Measurements from ENCODE around the gene ASB8.
"Not testable (repeated sequence)": the region's sequence is repeated elsewhere in the genome, so short reads cannot be mapped to it uniquely, and the experiment has no call there.

Gene ASB8

GRCh38 chr12:48135027-48135426 lies 22.3 kb downstream of the ASB8 start:
- no peak for DNase-seq

- no peak for DNase-seq
Measured at GRCh38 chr12:48132826-48133225, 24.5 kb downstream of the ASB8 start.

GRCh38 chr12:48131517-48131916 lies 25.8 kb downstream of the ASB8 start:
- no peak for DNase-seq

GRCh38 chr12:48129376-48129775 lies 27.9 kb downstream of the ASB8 start:
- DNase-seq: no peak

GRCh38 chr12:48128800-48129199 lies 28.5 kb downstream of the ASB8 start:
- no peak for DNase-seq

- no peak for DNase-seq
Measured at GRCh38 chr12:48126953-48127630, 30.2 kb downstream of the ASB8 start.

- DNase-seq: no peak
Measured at GRCh38 chr12:48125985-48126384, 31.3 kb downstream of the ASB8 start.

GRCh38 chr12:48125542-48125941 lies 31.8 kb downstream of the ASB8 start:
- DNase-seq: not testable (repeated sequence)

GRCh38 chr12:48123169-48123568 lies 34.1 kb downstream of the ASB8 start:
- DNase-seq: no peak

GRCh38 chr12:48122065-48122834 lies 35.1 kb downstream of the ASB8 start:
- no peak for DNase-seq

GRCh38 chr12:48121522-48121921 lies 35.8 kb downstream of the ASB8 start:
- DNase-seq: peak in 1 of 3 experiments; percentile 5

- no peak for DNase-seq
Measured at GRCh38 chr12:48119834-48120195, 37.5 kb downstream of the ASB8 start.

- DNase-seq: peak; percentile 80 to 93 (median 84)
Measured at GRCh38 chr12:48119078-48119833, 38.1 kb downstream of the ASB8 start, which contains the start of gene PFKM. Gene PFKM, plus strand, starts transcription at chr12:48119364. Its CDS starts 3,411 bp downstream, at chr12:48122775.

- peak in 2 of 3 experiments; percentile 28 to 55 for DNase-seq
Measured at GRCh38 chr12:48118284-48118871, 38.9 kb downstream of the ASB8 start.

GRCh38 chr12:48115957-48116356 lies 41.4 kb downstream of the ASB8 start:
- no peak for DNase-seq

- not testable (repeated sequence) for DNase-seq
Measured at GRCh38 chr12:48111312-48111693, 46.0 kb downstream of the ASB8 start.

GRCh38 chr12:48110691-48111311 lies 46.5 kb downstream of the ASB8 start:
- no peak for DNase-seq

GRCh38 chr12:48109424-48109823 lies 47.9 kb downstream of the ASB8 start:
- DNase-seq: no peak

GRCh38 chr12:48106681-48107613 lies 50.4 kb downstream of the ASB8 start:
- DNase-seq: peak in 1 of 3 experiments; percentile 37

GRCh38 chr12:48105867-48106680 lies 51.2 kb downstream of the ASB8 start, which contains the start of gene SENP1:
Gene SENP1, minus strand, starts transcription at chr12:48106079. Its CDS starts 4,607 bp downstream, at chr12:48101472.
- DNase-seq: peak; percentile 93 to 98 (median 98)
